Gastroesophageal sphincter (tissue), 4 donors: Measurements from ENCODE around the gene FUT8. TPM values are rescaled to one million over a fixed set of nuclear protein-coding genes. Genes with fewer than 3 reads are reported as not detected.

Experiments used
- ATAC-seq: fragments of 150-250 bp; one replicate; pipeline ENCODE4 v1.9.1; 2016; ENCODE audit warnings: mild to moderate bottlenecking, moderate library complexity
- H3K27ac ChIP-seq, 4 donors: fragments of 200-600 bp; sonication (generic) in 3 of 4; 1 replicate in 3 of 4; 2 replicates in 1 of 4; pipeline ENCODE4 v1.5.1; 2016 to 2019
- H3K27me3 ChIP-seq: fragments of 200-600 bp; sonication (generic); one replicate; pipeline ENCODE4 v1.5.1; 2019
- H3K36me3 ChIP-seq, 2 donors: fragments of 200-600 bp; sonication (generic); one replicate each; pipeline ENCODE4 v1.5.1; 2019; ENCODE audit warnings: control low read depth in 1 of 2
- H3K4me1 ChIP-seq, 3 donors: fragments of 200-600 bp; sonication (generic); 1 replicate in 2 of 3; 2 replicates in 1 of 3; pipeline ENCODE4 v1.5.1; 2016 to 2019; ENCODE audit warnings: control low read depth in 2 of 3
- H3K4me3 ChIP-seq, 2 donors: fragments of 200-600 bp; sonication (generic); one replicate each; pipeline ENCODE4 v1.5.1; 2019; ENCODE audit warnings: mild to moderate bottlenecking in 1 of 2, moderate library complexity in 1 of 2
- H3K9me3 ChIP-seq, 3 donors: fragments of 200-600 bp; sonication (generic); one replicate each; pipeline ENCODE4 v1.5.1; 2017 to 2019; ENCODE audit warnings: control low read depth in 2 of 3
- CTCF ChIP-seq, 4 experiments: fragments of 200-600 bp in 2 of 4; fragments of 450-650 bp in 2 of 4; sonication (generic) in 1 of 4; IDR thresholded peaks; one replicate each; pipeline ENCODE4 v1.5.1; 2017 to 2019; ENCODE audit warnings: antibody characterized with exemption in 4 of 4, mild to moderate bottlenecking in 2 of 4, moderate library complexity in 2 of 4
- EP300 ChIP-seq: sonication (generic); formaldehyde crosslinking; IDR thresholded peaks from one replicate; pipeline ENCODE4 v1.6.1; 2017; ENCODE audit warnings: antibody characterized with exemption, mild to moderate bottlenecking
- POLR2A ChIP-seq, 2 donors: fragments of 450-650 bp; IDR thresholded peaks; one replicate each; pipeline ENCODE4 v1.6.1; 2017; ENCODE audit warnings: antibody characterized with exemption in 2 of 2, mild to moderate bottlenecking in 2 of 2, moderate library complexity in 1 of 2
- POLR2AphosphoS5 ChIP-seq: sonication (generic); formaldehyde crosslinking; IDR thresholded peaks from one replicate; pipeline ENCODE4 v1.6.1; 2017; ENCODE audit warnings: antibody characterized with exemption
- WGBS, 2 donors: methylation state at CpG; one replicate each; pipeline ENCODE4 v1.1.5; 2018; ENCODE audit warnings: low coverage in 1 of 2; 5-methylcytosine and 5-hydroxymethylcytosine counted together
- total RNA-seq, 4 donors: library from RNA; depleted of rRNA; stranded (reverse); fragments of >200 nt; gene quantifications; one replicate each; pipeline ENCODE4 v1.1.0, GENCODE V29; 2016

Gene FUT8
- total RNA-seq, 4 donors from 2014 or later, result 16.9 to 35.2 (median 30.8) TPM

DNA sequence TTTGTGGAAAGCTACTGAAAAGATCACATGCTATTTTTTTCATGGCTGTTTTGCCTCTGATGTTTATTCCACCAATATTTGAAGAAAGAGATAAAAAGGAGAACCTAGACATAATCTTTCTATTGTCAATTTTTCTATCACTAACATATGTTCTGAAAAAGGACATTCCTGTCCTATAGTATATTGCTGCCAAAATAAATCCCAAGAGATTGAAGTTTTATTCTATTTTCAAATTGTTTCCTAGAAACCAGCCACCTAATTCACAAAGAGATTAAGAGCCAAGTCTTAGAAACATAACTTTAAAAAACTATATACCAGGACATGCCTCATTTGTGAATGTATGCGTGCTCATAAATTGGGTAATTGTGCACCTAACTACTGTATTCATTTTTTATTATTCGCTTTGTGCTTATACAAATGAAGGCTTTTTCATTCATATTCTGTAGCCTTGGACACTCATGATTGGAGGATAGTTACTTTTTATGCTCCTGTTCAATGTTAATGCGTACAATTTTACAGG lies 200.7 kb downstream of the FUT8 start:
- WGBS, 2 donors, result 86 to 96% methylated on average over 3 of the region's 3 CpGs
- no peak for ATAC-seq
- Histone ChIP-seq H3K27me3 (no peaks in the 10 kb centered on the region), H3K36me3 (peaks cover 0 to 9% of the 10 kb centered on the region in 2 donors), H3K27ac (no peak overlapping the region), H3K4me1 (no peaks in the 10 kb centered on the region), H3K4me3 (no peak overlapping the region), H3K9me3 (no peaks in the 10 kb centered on the region)
- no peak for TF ChIP-seq EP300
- no peak for TF ChIP-seq CTCF (IDR thresholded peaks at IDR 0.05)
- no peak for TF ChIP-seq POLR2A (IDR thresholded peaks at IDR 0.05)
- TF ChIP-seq POLR2AphosphoS5, result no peak

- Histone ChIP-seq H3K36me3 (peaks cover 0 to 14% of the 10 kb centered on the region in 2 donors), H3K9me3 (no peaks in the 10 kb centered on the region), H3K27ac (no peak overlapping the region), H3K4me3 (no peak overlapping the region), H3K4me1 (no peaks in the 10 kb centered on the region), H3K27me3 (no peaks in the 10 kb centered on the region)
- no peak for TF ChIP-seq POLR2A (IDR thresholded peaks at IDR 0.05)
- no peak for TF ChIP-seq EP300
- no peak for TF ChIP-seq CTCF (IDR thresholded peaks at IDR 0.05)
- TF ChIP-seq POLR2AphosphoS5, result no peak
- no peak for ATAC-seq
- WGBS, 2 donors, result 85 to 94% methylated on average over 2 to 3 of the region's 3 CpGs
Measured at GRCh38 chr14:65618996-65619395, 206.5 kb downstream of the FUT8 start.

DNA sequence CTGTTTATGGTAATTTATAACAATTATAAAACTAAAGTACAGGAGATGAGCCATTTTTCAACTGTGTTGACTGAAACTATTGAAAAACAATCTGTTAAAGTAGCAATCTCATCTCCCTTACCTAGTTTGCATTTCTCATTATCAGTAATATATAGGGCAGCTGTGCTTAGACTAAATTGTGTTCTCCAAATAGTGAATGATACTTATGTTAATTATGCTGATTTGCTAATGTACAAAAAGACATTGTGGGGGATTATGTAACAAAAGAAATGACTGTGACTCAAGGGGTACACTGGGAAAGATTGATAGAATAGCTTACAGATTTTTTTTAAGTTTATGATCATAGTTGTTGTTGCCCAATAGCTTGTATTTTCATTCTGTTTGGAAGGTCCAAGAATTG lies 207.7 kb downstream of the FUT8 start:
- Histone ChIP-seq H3K9me3 (no peaks in the 10 kb centered on the region), H3K36me3 (peaks cover 0 to 14% of the 10 kb centered on the region in 2 donors), H3K4me1 (no peaks in the 10 kb centered on the region), H3K27me3 (no peaks in the 10 kb centered on the region), H3K4me3 (no peak overlapping the region), H3K27ac (no peak overlapping the region)
- TF ChIP-seq POLR2AphosphoS5 (no peak), EP300 (no peak), CTCF (IDR thresholded peaks at IDR 0.05) (no peak), POLR2A (IDR thresholded peaks at IDR 0.05) (no peak)
- ATAC-seq, result no peak

DNA sequence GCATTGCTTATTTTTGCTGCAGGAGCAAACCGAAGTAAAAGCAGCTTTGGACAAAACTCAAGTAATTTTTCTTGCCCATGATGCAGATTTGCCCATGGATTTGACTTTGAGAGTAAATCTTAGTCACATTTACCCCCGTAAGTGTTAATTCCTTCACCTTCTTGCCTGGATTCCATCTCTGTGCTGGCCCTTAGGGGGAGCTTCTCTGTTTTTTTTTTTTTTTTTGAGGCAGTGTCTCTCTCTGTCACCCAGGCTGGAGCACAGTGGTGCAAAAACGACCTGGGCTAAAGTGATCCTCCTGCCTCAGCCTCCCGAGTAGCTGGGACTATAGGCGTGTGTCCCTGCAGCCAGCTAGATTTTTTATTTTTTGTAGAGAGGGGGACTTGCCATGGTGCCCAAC lies 210.2 kb downstream of the FUT8 start:
- 85 to 94% methylated on average over 4 of the region's 5 CpGs for WGBS, 2 donors
- ATAC-seq, result no peak
- Histone ChIP-seq H3K4me3 (no peak overlapping the region), H3K9me3 (no peaks in the 10 kb centered on the region), H3K27me3 (no peaks in the 10 kb centered on the region), H3K4me1 (no peaks in the 10 kb centered on the region), H3K36me3 (peaks cover 0 to 5% of the 10 kb centered on the region in 2 donors), H3K27ac (no peak overlapping the region)
- no peak for TF ChIP-seq CTCF (IDR thresholded peaks at IDR 0.05)
- TF ChIP-seq POLR2A (IDR thresholded peaks at IDR 0.05), result no peak
- no peak for TF ChIP-seq EP300
- no peak for TF ChIP-seq POLR2AphosphoS5

DNA sequence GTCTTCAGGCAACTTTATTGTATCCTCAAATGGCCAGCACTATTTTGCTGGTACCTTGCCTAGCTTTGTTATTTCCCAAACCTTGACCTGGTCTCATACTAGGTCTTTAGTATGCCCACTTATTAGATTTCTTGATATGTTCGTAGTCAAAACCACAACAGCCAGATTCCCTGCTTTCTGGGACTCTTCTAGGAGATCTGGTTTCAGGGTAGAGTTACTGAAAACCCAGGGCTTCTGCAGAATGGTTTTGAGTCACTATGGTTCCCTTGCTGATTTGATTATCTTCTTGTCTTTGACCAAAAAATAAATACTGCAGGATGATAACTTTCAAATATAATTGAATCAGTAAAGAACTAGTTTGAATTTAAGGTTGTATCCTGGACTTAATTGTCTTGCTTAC lies 211.2 kb downstream of the FUT8 start:
- WGBS, 2 donors, result 88 to 100% methylated on average over 1 of the region's 1 CpG
- no peak for ATAC-seq
- Histone ChIP-seq H3K4me1 (no peaks in the 10 kb centered on the region), H3K36me3 (peaks cover 0 to 5% of the 10 kb centered on the region in 2 donors), H3K9me3 (no peaks in the 10 kb centered on the region), H3K4me3 (no peak overlapping the region), H3K27ac (no peak overlapping the region), H3K27me3 (no peaks in the 10 kb centered on the region)
- no peak for TF ChIP-seq CTCF (IDR thresholded peaks at IDR 0.05)
- TF ChIP-seq EP300, result no peak
- TF ChIP-seq POLR2AphosphoS5, result no peak
- no peak for TF ChIP-seq POLR2A (IDR thresholded peaks at IDR 0.05)
